K562 (cell line): ENCODE data around the gene LAMC1. TPM values are rescaled to one million over a fixed set of nuclear protein-coding genes. Genes with fewer than 3 reads are reported as not detected.
A peak's percentile ranks its signal among the peaks of the same experiment; 100 is the strongest.

ENCODE experiments used
- ATAC-seq: fragments of 200-7000 bp; cut with Tn5 transposase; 3 replicates; pipeline ENCODE4 v1.9.1; 2020; ENCODE audit warnings: moderate library complexity
- BruUV-seq: library from RNA; stranded (reverse); fragments of 400-500 nt; replicated peaks from 2 replicates; lab custom pipeline; 2021; lab: Mats Ljungman, UMichigan
- CTCF ChIA-PET: fragments of 300-600 bp; formaldehyde crosslinking; extraction: SDS; loops from one replicate; lab custom pipeline; 2021; ENCODE audit warnings: low intra/inter-chr PET ratio; lab: Yijun Ruan, JAX
- POLR2A ChIA-PET: fragments of 300-600, 350-650 bp; sonication (Branson Sonifier 250); formaldehyde crosslinking; extraction: SDS; loops from one replicate; lab custom pipeline; 2021; ENCODE audit warnings: antibody characterized with exemption, inconsistent platforms; lab: Yijun Ruan, JAX
- DNase-seq, 4 experiments: peaks; one replicate each; pipeline versions ENCODE4 v3.0.0 to v3.0.0-alpha.2; 2011 to 2018; ENCODE audit warnings: low spot score in 3 of 4, mixed read lengths in 3 of 4; ENCODE audit errors: extremely low read depth in 1 of 4
- FAIRE-seq: peaks from 2 replicates; lab custom pipeline; 2011; peaks lifted over from hg19 to GRCh38; lab: Jason Lieb, UNC
- H2AFZ ChIP-seq: 2 replicates; pipeline ENCODE4 v1.6.0; 2011; ENCODE audit warnings: low read depth, low read length, control low read depth, inconsistent platforms
- H3K27ac ChIP-seq: fragments of 200-600 bp; 3 replicates; pipeline ENCODE4 v1.8.0; 2011; ENCODE audit warnings: low read depth, mild to moderate bottlenecking, control low read depth, inconsistent platforms, low read length, moderate library complexity, mixed read lengths; ENCODE audit errors: extremely low read depth
- H3K27me3 ChIP-seq, 2 experiments: fragments of 300-600 bp in 1 of 2; 2 replicates in 1 of 2; 3 replicates in 1 of 2; pipeline versions ENCODE4 v1.6.0 to v1.8.0; 2011; ENCODE audit warnings: inconsistent platforms in 2 of 2, low read length in 2 of 2, mild to moderate bottlenecking in 1 of 2, mixed read lengths in 1 of 2, moderate library complexity in 1 of 2; ENCODE audit not compliant: control insufficient read depth in 2 of 2, insufficient read depth in 2 of 2
- H3K36me3 ChIP-seq: fragments of 300-600 bp; 3 replicates; pipeline ENCODE4 v1.8.0; 2011; ENCODE audit warnings: mild to moderate bottlenecking, low read length, inconsistent platforms; ENCODE audit not compliant: control insufficient read depth, insufficient read depth
- H3K4me1 ChIP-seq, 2 experiments: fragments of 200-600 bp in 1 of 2; replicated peaks in 1 of 2; 2 replicates in 1 of 2; 3 replicates in 1 of 2; pipeline versions ENCODE4 v1.5.1 to v1.8.0; 2011; ENCODE audit warnings: inconsistent platforms in 2 of 2, low read length in 2 of 2, mild to moderate bottlenecking in 1 of 2, mixed read lengths in 1 of 2, moderate library complexity in 1 of 2; ENCODE audit not compliant: control insufficient read depth in 2 of 2, insufficient read depth in 2 of 2
- H3K4me2 ChIP-seq: 2 replicates; pipeline ENCODE4 v1.6.1; 2011; ENCODE audit warnings: low read length, control low read depth, inconsistent platforms, mixed read lengths; ENCODE audit not compliant: insufficient read depth
- H3K4me3 ChIP-seq: fragments of 200-600 bp; sonication (generic), shearing (Covaris generic); 2 replicates; pipeline ENCODE4 v1.5.1; 2016; ENCODE audit warnings: control low read depth, inconsistent platforms
- H3K79me2 ChIP-seq: fragments of 200-600 bp; 3 replicates; pipeline ENCODE4 v1.8.0; 2011; ENCODE audit warnings: low read length, inconsistent platforms; ENCODE audit not compliant: control insufficient read depth, insufficient read depth
- H3K9ac ChIP-seq, 2 experiments: 2 replicates each; pipeline versions ENCODE4 v1.6.0 to v1.6.1; 2011; ENCODE audit warnings: low read depth in 2 of 2, low read length in 2 of 2, control low read depth in 1 of 2, inconsistent platforms in 1 of 2, mild to moderate bottlenecking in 1 of 2, mixed read lengths in 1 of 2; ENCODE audit not compliant: insufficient read depth in 1 of 2
- H3K9me1 ChIP-seq: one replicate; pipeline ENCODE4 v1.6.0; 2011; ENCODE audit warnings: inconsistent platforms, mild to moderate bottlenecking, low read length, moderate library complexity; ENCODE audit not compliant: control insufficient read depth, insufficient read depth
- H3K9me3 ChIP-seq: replicated peaks from 2 replicates; pipeline ENCODE4 v1.5.1; 2011; ENCODE audit warnings: low read depth, low read length, inconsistent platforms; ENCODE audit not compliant: control insufficient read depth, insufficient read depth
- H4K20me1 ChIP-seq: replicated peaks from 2 replicates; pipeline ENCODE4 v1.6.1; 2011; ENCODE audit warnings: low read length, inconsistent platforms, mixed read lengths; ENCODE audit not compliant: control insufficient read depth, insufficient read depth
- JUND ChIP-seq, 2 experiments: IDR thresholded peaks; 2 replicates in 1 of 2; 3 replicates in 1 of 2; pipeline ENCODE4 v1.6.1; 2011; ENCODE audit warnings: borderline replicate concordance in 2 of 2, low read depth in 2 of 2, low read length in 2 of 2, improper control_type of control experiment in 1 of 2, missing biosample characterization in 1 of 2, missing genetic modification characterization in 1 of 2, missing genetic modification reagents in 1 of 2
- KHSRP ChIP-seq: fragments of 450-650 bp; IDR thresholded peaks from 2 replicates; pipeline ENCODE4 v1.6.1; 2017
- KLF13 ChIP-seq: fragments of 450-650 bp; IDR thresholded peaks from 2 replicates; pipeline ENCODE4 v1.6.1; 2016; ENCODE audit warnings: missing genetic modification characterization, low read depth, mild to moderate bottlenecking, missing compliant biosample characterization, moderate library complexity, borderline replicate concordance
- NR1H2 ChIP-seq: sonication (generic); formaldehyde crosslinking; IDR thresholded peaks from 2 replicates; pipeline ENCODE4 v1.4.0; 2020; ENCODE audit warnings: mild to moderate bottlenecking, missing genetic modification reagents
- NR2C1 ChIP-seq, 2 experiments: fragments of 450-650 bp; IDR thresholded peaks; 2 replicates each; pipeline ENCODE4 v1.6.1; 2017; ENCODE audit warnings: mild to moderate bottlenecking in 2 of 2, antibody characterized with exemption in 1 of 2, inconsistent platforms in 1 of 2, missing compliant biosample characterization in 1 of 2, missing genetic modification characterization in 1 of 2
- SPI1 ChIP-seq: IDR thresholded peaks from 2 replicates; pipeline ENCODE4 v1.6.1; 2011; ENCODE audit warnings: low read depth, low read length, control low read depth, borderline replicate concordance
- ZNF77 ChIP-seq: fragments of 250-450 bp; sonication (Bioruptor Pico); IDR thresholded peaks from 2 replicates; pipeline ENCODE4 v1.5.0; 2020
- WGBS: fragments of 100-300 bp; shearing (Covaris generic); methylation state at CpG from one replicate; pipeline ENCODE4 v1.1.6; 2016; ENCODE audit warnings: low coverage, mixed read lengths; ENCODE audit not compliant: insufficient coverage; ENCODE audit errors: missing lambda C conversion rate; 5-methylcytosine and 5-hydroxymethylcytosine counted together
- in situ Hi-C: fragments of 300-500 bp; cut with MboI; formaldehyde crosslinking; loops from 4 replicates; pipeline ENCODE4 v1.15.0; 2018; ENCODE audit warnings: inconsistent platforms, mixed read lengths
- intact Hi-C: fragments of 100-400 bp; cut with micrococcal nuclease; formaldehyde crosslinking; loops from 2 replicates; pipeline ENCODE4 v1.14.2; 2022
- polyA plus RNA-seq, 8 experiments: library from polyadenylated mRNA; depleted of rRNA in 4 of 8; stranded (reverse) in 5 of 8; unstranded in 3 of 8; fragments of >200 nt; fragmentation: Nextera tagmentation in 2 of 8; fragmentation: Illumina TruSeq in 1 of 8; extraction: Ambion mirVana in 2 of 8; extraction: Trizol in 1 of 8; gene quantifications; 2 replicates each; pipeline versions ENCODE4 v1.2.1 to v1.2.3, GENCODE V29; 2011 to 2014; ENCODE audit warnings: inconsistent platforms in 1 of 8, missing spikeins in 1 of 8
- total RNA-seq, 7 experiments: library from RNA; depleted of rRNA in 6 of 7; stranded (reverse); fragments of >200 nt in 6 of 7; fragmentation: Illumina TruSeq in 2 of 7; extraction: Trizol in 2 of 7; gene quantifications; 2 replicates each; pipeline versions ENCODE4 v1.2.1 to v1.2.3, GENCODE V29; 2011 to 2021; ENCODE audit warnings: low replicate concordance in 1 of 7

LAMC1 gene
- total and polyA plus RNA-seq, 9 of the 15 experiments (the other 6 are each of a cell fraction or from before 2014, with no cell fraction given) = 0.07 to 0.71 (median 0.13) TPM; not detected in 2

GRCh38 chr1:183144752-183145151 lies 121.5 kb downstream of the LAMC1 start:
- no peak for ATAC-seq
- DNase-seq = no peak
- no peak overlapping the region for H2AFZ ChIP-seq
- WGBS = 2% methylated on average over 3 of the region's 3 CpGs
- BruUV-seq = no TSS peak
- H3K27ac ChIP-seq = no peak overlapping the region
- H3K27me3 ChIP-seq = peaks cover 0 to 6% of the 10 kb centered on the region in 2 experiments; a peak in 3 of 5 replicates
- H3K36me3 ChIP-seq = no peaks in the 10 kb centered on the region
- POLR2A ChIA-PET = no interaction called here
- TF ChIP-seq ZNF77 (CRISPR knock-in tag) (no peak), NR2C1 (IDR thresholded peaks at IDR 0.05) (no peak), NR2C1 (tag; IDR thresholded peaks at IDR 0.05) (no peak), JUND (IDR thresholded peaks at IDR 0.05; ENCODE audit: borderline replicate concordance, low read depth, low read length) (no peak), JUND (tag; IDR thresholded peaks at IDR 0.05; ENCODE audit: borderline replicate concordance, low read depth, low read length) (no peak), SPI1 (peak; percentile 55; the same call in 1 of the 2 replicates), KLF13 (tag) (no peak)
- TF ChIP-seq, all 486 proteins: peak for 1
- in situ Hi-C loops (no loop called here), intact Hi-C loops (no loop called here)
- Histone ChIP-seq H3K9me1 (no peaks in the 10 kb centered on the region), H3K9me3 (no peaks in the 10 kb centered on the region), H3K4me3 (no peak overlapping the region), H3K4me1 (no peaks in the 10 kb centered on the region), H3K79me2 (no peaks in the 10 kb centered on the region), H4K20me1 (no peaks in the 10 kb centered on the region), H3K9ac (no peak overlapping the region), H3K4me2 (no peak overlapping the region)
- peak; percentile 11 for FAIRE-seq
- CTCF ChIA-PET = no interaction called here

DNA sequence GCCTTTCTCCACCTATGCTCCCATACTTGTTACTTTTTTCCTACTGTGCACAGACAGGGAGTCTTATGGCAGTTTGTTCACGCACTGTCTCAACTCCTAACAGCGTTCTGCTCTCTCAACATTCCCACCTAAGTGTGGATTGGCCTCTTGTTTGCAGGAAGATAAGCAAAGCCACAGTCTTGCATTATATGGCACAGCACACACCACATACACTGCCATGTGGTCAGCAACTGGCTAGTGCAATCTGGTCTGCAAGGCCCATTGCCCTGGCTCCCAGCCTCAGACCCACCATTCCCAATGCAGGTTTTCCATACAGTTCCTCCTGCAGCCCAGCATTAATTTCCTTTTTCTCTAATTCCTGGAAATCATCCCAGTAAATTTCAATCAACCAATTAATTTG lies 124.5 kb downstream of the LAMC1 start:
- Histone ChIP-seq H3K9me1 (no peaks in the 10 kb centered on the region), H3K27me3 (peaks cover 0 to 2% of the 10 kb centered on the region in 2 experiments; a peak in 1 of 5 replicates), H3K9ac (no peak overlapping the region), H3K4me1 (no peaks in the 10 kb centered on the region), H4K20me1 (no peaks in the 10 kb centered on the region), H3K4me3 (no peak overlapping the region), H2AFZ (no peak overlapping the region), H3K27ac (no peak overlapping the region), H3K9me3 (no peaks in the 10 kb centered on the region), H3K4me2 (no peak overlapping the region), H3K79me2 (no peaks in the 10 kb centered on the region), H3K36me3 (no peaks in the 10 kb centered on the region)
- no TSS peak for BruUV-seq
- 0% methylated on average over 2 of the region's 2 CpGs for WGBS
- ATAC-seq = no peak
- DNase-seq = no peak
- ChIA-PET POLR2A (no interaction called here), CTCF (no interaction called here)
- no peak for TF ChIP-seq KHSRP
- no peak for TF ChIP-seq NR1H2
- intact Hi-C loops = no loop called here
- in situ Hi-C loops = no loop called here
- FAIRE-seq = no peak
